ENCODE data around the gene CHRDL1. TPM values are rescaled to one million over a fixed set of nuclear protein-coding genes. Genes with fewer than 3 reads are reported as not detected.

The CHRDL1 gene
- total and polyA plus RNA-seq, 3 experiments from 2014 or later, result not detected

DNA sequence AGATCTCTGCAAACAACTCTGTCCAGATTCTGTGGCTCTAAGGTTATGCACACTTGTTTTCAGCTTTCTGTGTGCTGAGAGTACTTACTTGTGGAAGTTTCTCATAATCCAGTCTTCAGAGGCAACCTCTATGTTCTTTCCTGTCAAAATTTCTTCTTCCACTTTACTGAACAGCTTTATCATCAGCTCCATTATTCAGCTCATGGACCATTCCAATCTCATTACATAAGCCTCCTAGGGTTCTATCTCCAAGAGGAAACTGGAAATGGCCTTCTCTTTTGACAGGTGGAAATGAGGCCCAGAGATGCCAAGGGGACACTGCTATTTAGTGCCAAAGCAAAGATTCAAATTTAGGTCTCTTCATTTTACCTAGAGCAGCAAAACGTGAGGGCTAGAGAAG, 61.3 kb downstream of the CHRDL1 start:
- no peaks in the 10 kb centered on the region for H3K27me3 ChIP-seq (ENCODE audit: insufficient read depth, low read length, poor library complexity, severe bottlenecking)
- H3K4me3 ChIP-seq (ENCODE audit: low read length), result no peak overlapping the region
- H3K36me3 ChIP-seq (ENCODE audit: insufficient read depth, low read length), result no peaks in the 10 kb centered on the region
- H3K27ac ChIP-seq (ENCODE audit: low read depth, low read length), result no peak overlapping the region
- no peaks in the 10 kb centered on the region for H3K4me1 ChIP-seq (ENCODE audit: insufficient read depth, low read length)
- Mint-ChIP-seq H3K27ac (no peak overlapping the region), H3K36me3 (no peaks in the 10 kb centered on the region), H3K27me3 (peaks cover 0 to 9% of the 10 kb centered on the region in 2 donors), H3K9me3 (no peaks in the 10 kb centered on the region), H3K4me1 (no peaks in the 10 kb centered on the region), H3K4me3 (no peak overlapping the region)
- no peak for DNase-seq
- CTCF ChIA-PET, result no interaction called here
- POLR2A ChIA-PET, result no interaction called here
- no peaks in the 10 kb centered on the region for H3K9me3 ChIP-seq (ENCODE audit: low read length)

GRCh38 chrX:110733166-110733565, 62.5 kb downstream of the CHRDL1 start:
- no peak overlapping the region for H3K4me3 ChIP-seq (ENCODE audit: low read length)
- H3K27ac ChIP-seq (ENCODE audit: low read depth, low read length), result no peak overlapping the region
- no peaks in the 10 kb centered on the region for H3K36me3 Mint-ChIP-seq
- H3K27ac Mint-ChIP-seq, result no peak overlapping the region
- H3K9me3 ChIP-seq (ENCODE audit: low read length), result no peaks in the 10 kb centered on the region
- no peaks in the 10 kb centered on the region for H3K36me3 ChIP-seq (ENCODE audit: insufficient read depth, low read length)
- H3K4me1 Mint-ChIP-seq, result no peaks in the 10 kb centered on the region
- DNase-seq, result no peak
- H3K27me3 Mint-ChIP-seq, result peaks cover 0 to 6% of the 10 kb centered on the region in 2 donors
- H3K27me3 ChIP-seq (ENCODE audit: insufficient read depth, low read length, poor library complexity, severe bottlenecking), result no peaks in the 10 kb centered on the region
- POLR2A ChIA-PET, result no interaction called here
- CTCF ChIA-PET, result no interaction called here
- H3K4me3 Mint-ChIP-seq, result no peak overlapping the region
- no peaks in the 10 kb centered on the region for H3K9me3 Mint-ChIP-seq
- no peaks in the 10 kb centered on the region for H3K4me1 ChIP-seq (ENCODE audit: insufficient read depth, low read length)

- Mint-ChIP-seq H3K9me3 (no peaks in the 10 kb centered on the region), H3K4me1 (no peaks in the 10 kb centered on the region), H3K4me3 (no peak overlapping the region), H3K36me3 (no peaks in the 10 kb centered on the region), H3K27ac (no peak overlapping the region), H3K27me3 (peaks cover 0 to 5% of the 10 kb centered on the region in 2 donors)
- no peak overlapping the region for H3K4me3 ChIP-seq (ENCODE audit: low read length)
- no peak for DNase-seq
- POLR2A ChIA-PET, result no interaction called here
- no peaks in the 10 kb centered on the region for H3K36me3 ChIP-seq (ENCODE audit: insufficient read depth, low read length)
- CTCF ChIA-PET, result no interaction called here
- H3K9me3 ChIP-seq (ENCODE audit: low read length), result no peaks in the 10 kb centered on the region
- H3K4me1 ChIP-seq (ENCODE audit: insufficient read depth, low read length), result no peaks in the 10 kb centered on the region
- no peak overlapping the region for H3K27ac ChIP-seq (ENCODE audit: low read depth, low read length)
- no peaks in the 10 kb centered on the region for H3K27me3 ChIP-seq (ENCODE audit: insufficient read depth, low read length, poor library complexity, severe bottlenecking)
These were observed 63.4 kb downstream of the CHRDL1 start for GRCh38 chrX:110732266-110732665.

- H3K27ac ChIP-seq (ENCODE audit: low read depth, low read length), result no peak overlapping the region
- H3K27me3 Mint-ChIP-seq, result no peaks in the 10 kb centered on the region
- no peak for DNase-seq
- no peak overlapping the region for H3K4me3 Mint-ChIP-seq
- no peaks in the 10 kb centered on the region for H3K9me3 Mint-ChIP-seq
- H3K4me1 Mint-ChIP-seq, result no peaks in the 10 kb centered on the region
- H3K36me3 ChIP-seq (ENCODE audit: insufficient read depth, low read length), result no peaks in the 10 kb centered on the region
- POLR2A ChIA-PET, result no interaction called here
- CTCF ChIA-PET, result no interaction called here
- H3K9me3 ChIP-seq (ENCODE audit: low read length), result no peaks in the 10 kb centered on the region
- H3K4me1 ChIP-seq (ENCODE audit: insufficient read depth, low read length), result no peaks in the 10 kb centered on the region
- no peaks in the 10 kb centered on the region for H3K27me3 ChIP-seq (ENCODE audit: insufficient read depth, low read length, poor library complexity, severe bottlenecking)
- no peak overlapping the region for H3K4me3 ChIP-seq (ENCODE audit: low read length)
- H3K27ac Mint-ChIP-seq, result no peak overlapping the region
- H3K36me3 Mint-ChIP-seq, result no peaks in the 10 kb centered on the region
These were observed 71.8 kb downstream of the CHRDL1 start for GRCh38 chrX:110723844-110724243.

- Histone ChIP-seq H3K4me1 (ENCODE audit: insufficient read depth, low read length) (no peaks in the 10 kb centered on the region), H3K9me3 (ENCODE audit: low read length) (no peaks in the 10 kb centered on the region)
- H3K27ac Mint-ChIP-seq, result no peak overlapping the region
These were observed 73.5 kb downstream of the CHRDL1 start for GRCh38 chrX:110722135-110722534.

GRCh38 chrX:110713666-110714065, 82.0 kb downstream of the CHRDL1 start:
- H3K36me3 Mint-ChIP-seq, result no peaks in the 10 kb centered on the region
- peaks cover 0 to 4% of the 10 kb centered on the region in 2 donors for H3K27me3 Mint-ChIP-seq
- no peaks in the 10 kb centered on the region for H3K9me3 ChIP-seq (ENCODE audit: low read length)
- H3K36me3 ChIP-seq (ENCODE audit: insufficient read depth, low read length), result no peaks in the 10 kb centered on the region
- H3K4me3 Mint-ChIP-seq, result no peak overlapping the region
- no peak overlapping the region for H3K27ac Mint-ChIP-seq
- no peak overlapping the region for H3K27ac ChIP-seq (ENCODE audit: low read depth, low read length)
- no peaks in the 10 kb centered on the region for H3K4me1 ChIP-seq (ENCODE audit: insufficient read depth, low read length)
- no peaks in the 10 kb centered on the region for H3K27me3 ChIP-seq (ENCODE audit: insufficient read depth, low read length, poor library complexity, severe bottlenecking)
- no peak overlapping the region for H3K4me3 ChIP-seq (ENCODE audit: low read length)
- CTCF ChIA-PET, result no interaction called here
- POLR2A ChIA-PET, result no interaction called here
- H3K4me1 Mint-ChIP-seq, result no peaks in the 10 kb centered on the region
- no peaks in the 10 kb centered on the region for H3K9me3 Mint-ChIP-seq
- DNase-seq, result no peak

More at GRCh38 chrX:110722135-110722534, 73.5 kb downstream of the CHRDL1 start:
- Histone ChIP-seq H3K36me3 (ENCODE audit: insufficient read depth, low read length) (no peaks in the 10 kb centered on the region), H3K27ac (ENCODE audit: low read depth, low read length) (no peak overlapping the region), H3K4me3 (ENCODE audit: low read length) (no peak overlapping the region), H3K27me3 (ENCODE audit: insufficient read depth, low read length, poor library complexity, severe bottlenecking) (no peaks in the 10 kb centered on the region)
- Mint-ChIP-seq H3K4me3 (no peak overlapping the region), H3K36me3 (no peaks in the 10 kb centered on the region), H3K27me3 (no peaks in the 10 kb centered on the region), H3K4me1 (no peaks in the 10 kb centered on the region), H3K9me3 (no peaks in the 10 kb centered on the region)
- POLR2A ChIA-PET, result no interaction called here
- DNase-seq, result no peak
- CTCF ChIA-PET, result no interaction called here

- Mint-ChIP-seq H3K27ac (no peak overlapping the region), H3K9me3 (no peaks in the 10 kb centered on the region), H3K27me3 (peaks cover 0 to 3% of the 10 kb centered on the region in 2 donors), H3K4me1 (no peaks in the 10 kb centered on the region), H3K36me3 (no peaks in the 10 kb centered on the region), H3K4me3 (no peak overlapping the region)
- no peaks in the 10 kb centered on the region for H3K9me3 ChIP-seq (ENCODE audit: low read length)
- no peak overlapping the region for H3K4me3 ChIP-seq (ENCODE audit: low read length)
- no peaks in the 10 kb centered on the region for H3K27me3 ChIP-seq (ENCODE audit: insufficient read depth, low read length, poor library complexity, severe bottlenecking)
- H3K27ac ChIP-seq (ENCODE audit: low read depth, low read length), result no peak overlapping the region
- ChIA-PET CTCF (no interaction called here), POLR2A (no interaction called here)
- H3K36me3 ChIP-seq (ENCODE audit: insufficient read depth, low read length), result no peaks in the 10 kb centered on the region
- DNase-seq, result no peak
- no peaks in the 10 kb centered on the region for H3K4me1 ChIP-seq (ENCODE audit: insufficient read depth, low read length)
These were observed 89.2 kb downstream of the CHRDL1 start for GRCh38 chrX:110706446-110706845.

DNA sequence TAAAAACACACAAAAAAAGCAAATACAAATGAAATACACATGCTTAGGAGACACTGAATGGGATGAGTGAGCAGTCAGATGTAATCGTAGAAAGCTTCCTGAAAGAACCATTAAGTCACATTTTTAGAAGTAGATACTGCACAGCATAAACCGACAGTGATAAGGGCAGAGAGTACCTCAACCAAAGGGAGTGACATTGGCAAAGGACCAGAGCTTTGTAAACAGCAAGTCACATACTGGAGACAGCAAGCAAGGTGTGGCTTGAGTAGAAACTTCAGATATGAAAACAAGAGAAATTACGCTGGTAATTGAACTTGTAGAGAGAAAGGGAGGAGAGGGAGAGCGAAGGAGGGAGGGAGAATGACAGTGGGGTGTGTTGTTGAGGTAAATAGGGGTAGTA, 92.0 kb downstream of the CHRDL1 start:
- H3K27ac ChIP-seq (ENCODE audit: low read depth, low read length), result no peak overlapping the region
- H3K27me3 Mint-ChIP-seq, result peaks cover 0 to 3% of the 10 kb centered on the region in 2 donors
- H3K9me3 ChIP-seq (ENCODE audit: low read length), result no peaks in the 10 kb centered on the region
- no peaks in the 10 kb centered on the region for H3K4me1 ChIP-seq (ENCODE audit: insufficient read depth, low read length)
- H3K36me3 Mint-ChIP-seq, result no peaks in the 10 kb centered on the region
- H3K4me3 ChIP-seq (ENCODE audit: low read length), result no peak overlapping the region
- H3K4me3 Mint-ChIP-seq, result no peak overlapping the region
- no peaks in the 10 kb centered on the region for H3K27me3 ChIP-seq (ENCODE audit: insufficient read depth, low read length, poor library complexity, severe bottlenecking)
- no peaks in the 10 kb centered on the region for H3K9me3 Mint-ChIP-seq
- H3K4me1 Mint-ChIP-seq, result no peaks in the 10 kb centered on the region
- H3K27ac Mint-ChIP-seq, result no peak overlapping the region
- CTCF ChIA-PET, result no interaction called here
- POLR2A ChIA-PET, result no interaction called here
- no peaks in the 10 kb centered on the region for H3K36me3 ChIP-seq (ENCODE audit: insufficient read depth, low read length)
- DNase-seq, result no peak

DNA sequence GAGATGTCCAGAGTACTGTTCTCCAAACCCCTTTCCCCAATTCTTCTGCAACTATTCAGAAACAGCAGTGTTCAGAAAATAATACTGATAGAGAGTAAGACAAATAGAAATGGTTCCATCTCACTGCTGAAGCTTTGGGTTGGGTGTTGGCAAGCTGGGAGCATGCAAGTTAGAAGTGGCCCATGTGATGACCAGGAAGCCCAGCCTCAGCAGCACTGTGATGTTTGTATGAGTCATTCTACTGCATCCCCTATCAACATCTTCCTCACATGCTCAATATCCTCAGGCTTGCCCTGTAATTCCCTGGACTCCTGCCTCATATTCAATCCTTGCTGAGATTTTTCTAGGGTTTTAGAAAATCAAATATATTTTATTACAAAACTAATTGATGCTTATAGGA, 96.5 kb downstream of the CHRDL1 start:
- Histone ChIP-seq H3K4me1 (ENCODE audit: insufficient read depth, low read length) (no peaks in the 10 kb centered on the region), H3K36me3 (ENCODE audit: insufficient read depth, low read length) (no peaks in the 10 kb centered on the region), H3K4me3 (ENCODE audit: low read length) (no peak overlapping the region), H3K27me3 (ENCODE audit: insufficient read depth, low read length, poor library complexity, severe bottlenecking) (no peaks in the 10 kb centered on the region), H3K27ac (ENCODE audit: low read depth, low read length) (no peak overlapping the region), H3K9me3 (ENCODE audit: low read length) (no peaks in the 10 kb centered on the region)
- H3K9me3 Mint-ChIP-seq, result no peaks in the 10 kb centered on the region
- ChIA-PET CTCF (no interaction called here), POLR2A (no interaction called here)
- no peak overlapping the region for H3K4me3 Mint-ChIP-seq
- no peaks in the 10 kb centered on the region for H3K4me1 Mint-ChIP-seq
- peaks cover 0 to 3% of the 10 kb centered on the region in 2 donors for H3K27me3 Mint-ChIP-seq
- no peaks in the 10 kb centered on the region for H3K36me3 Mint-ChIP-seq
- no peak overlapping the region for H3K27ac Mint-ChIP-seq
- no peak for DNase-seq
